Measurements from ENCODE around the gene DESI2. TPM values are rescaled to one million over a fixed set of nuclear protein-coding genes. Genes with fewer than 3 reads are reported as not detected.

DESI2 gene
- total and polyA plus RNA-seq, 2 donors from 2014 or later = 11.9 to 23.5 TPM

DNA sequence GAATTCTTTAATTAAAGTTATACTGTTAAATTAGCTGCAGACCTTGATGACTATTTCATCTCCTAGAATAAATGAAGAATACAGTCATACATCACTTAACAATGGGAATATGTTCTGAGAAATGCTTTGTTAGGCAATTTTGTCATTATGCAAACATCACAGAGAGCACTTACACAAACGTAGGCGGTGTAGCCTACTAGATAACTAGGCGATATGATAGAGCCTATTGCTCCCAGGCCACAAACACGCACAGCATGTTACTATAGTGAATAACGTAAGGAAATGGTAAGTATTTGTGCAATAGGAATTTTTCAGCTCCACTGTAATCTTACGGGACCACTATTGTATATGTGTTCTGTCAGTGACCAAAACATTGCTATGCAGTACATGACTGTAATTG, 37.6 kb upstream of the DESI2 start:
- H3K36me3 ChIP-seq (ENCODE audit: control insufficient read depth in 2 of 3, insufficient read depth in 3 of 3, low read length in 3 of 3) = no peaks in the 10 kb centered on the region
- TF ChIP-seq, protein P1, sequence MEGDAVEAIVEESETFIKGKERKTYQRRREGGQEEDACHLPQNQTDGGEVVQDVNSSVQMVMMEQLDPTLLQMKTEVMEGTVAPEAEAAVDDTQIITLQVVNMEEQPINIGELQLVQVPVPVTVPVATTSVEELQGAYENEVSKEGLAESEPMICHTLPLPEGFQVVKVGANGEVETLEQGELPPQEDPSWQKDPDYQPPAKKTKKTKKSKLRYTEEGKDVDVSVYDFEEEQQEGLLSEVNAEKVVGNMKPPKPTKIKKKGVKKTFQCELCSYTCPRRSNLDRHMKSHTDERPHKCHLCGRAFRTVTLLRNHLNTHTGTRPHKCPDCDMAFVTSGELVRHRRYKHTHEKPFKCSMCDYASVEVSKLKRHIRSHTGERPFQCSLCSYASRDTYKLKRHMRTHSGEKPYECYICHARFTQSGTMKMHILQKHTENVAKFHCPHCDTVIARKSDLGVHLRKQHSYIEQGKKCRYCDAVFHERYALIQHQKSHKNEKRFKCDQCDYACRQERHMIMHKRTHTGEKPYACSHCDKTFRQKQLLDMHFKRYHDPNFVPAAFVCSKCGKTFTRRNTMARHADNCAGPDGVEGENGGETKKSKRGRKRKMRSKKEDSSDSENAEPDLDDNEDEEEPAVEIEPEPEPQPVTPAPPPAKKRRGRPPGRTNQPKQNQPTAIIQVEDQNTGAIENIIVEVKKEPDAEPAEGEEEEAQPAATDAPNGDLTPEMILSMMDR (IDR thresholded peaks at IDR 0.05; ENCODE audit: borderline replicate concordance, extremely low read depth, insufficient read depth) = no peak
- DNase-seq (no peak), FAIRE-seq (no peak)
- H3K4me1 ChIP-seq (ENCODE audit: control insufficient read depth in 2 of 3, insufficient read depth in 2 of 3, low read depth in 1 of 3, low read length in 3 of 3) = no peaks in the 10 kb centered on the region
- intact Hi-C loops (cut with DNase I) = no loop called here
- H3K9ac ChIP-seq (ENCODE audit: low read length in 3 of 3) = no peak overlapping the region
- H3K4me3 ChIP-seq (ENCODE audit: low read length in 3 of 3) = no peak overlapping the region
- no peaks in the 10 kb centered on the region for H3K9me3 ChIP-seq (ENCODE audit: control insufficient read depth in 2 of 3, insufficient read depth in 1 of 3, low read length in 3 of 3)
- H3K27me3 ChIP-seq (ENCODE audit: control insufficient read depth, insufficient read depth, low read length) = no peaks in the 10 kb centered on the region
- H3K27ac ChIP-seq (ENCODE audit: low read depth in 2 of 2, low read length in 2 of 2) = no peak overlapping the region

DNA sequence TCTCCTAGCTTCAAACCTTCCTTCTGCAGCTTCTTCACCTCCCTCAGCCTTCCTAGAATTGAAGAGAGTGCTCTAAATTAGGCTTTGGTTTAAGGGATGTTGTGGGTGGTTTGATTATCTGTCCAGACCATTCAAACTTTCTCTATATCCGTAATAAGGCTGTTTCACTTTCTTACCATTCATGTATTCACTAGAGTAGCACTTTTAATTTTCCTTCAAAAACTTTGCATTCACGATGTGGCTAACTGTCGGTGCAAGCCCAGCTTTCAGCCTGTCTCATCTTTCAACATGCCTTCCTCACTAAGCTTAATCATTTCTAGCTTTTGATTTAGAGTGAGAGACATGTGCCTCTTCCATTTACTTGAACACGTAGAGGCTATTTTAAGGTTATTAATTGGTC, 26.2 kb upstream of the DESI2 start:
- Histone ChIP-seq H3K36me3 (ENCODE audit: control insufficient read depth in 2 of 3, insufficient read depth in 3 of 3, low read length in 3 of 3) (no peaks in the 10 kb centered on the region), H3K4me1 (ENCODE audit: control insufficient read depth in 2 of 3, insufficient read depth in 2 of 3, low read depth in 1 of 3, low read length in 3 of 3) (no peaks in the 10 kb centered on the region), H3K27ac (ENCODE audit: low read depth in 2 of 2, low read length in 2 of 2) (no peak overlapping the region), H3K27me3 (ENCODE audit: control insufficient read depth, insufficient read depth, low read length) (no peaks in the 10 kb centered on the region), H3K9me3 (ENCODE audit: control insufficient read depth in 2 of 3, insufficient read depth in 1 of 3, low read length in 3 of 3) (no peaks in the 10 kb centered on the region), H3K9ac (ENCODE audit: low read length in 3 of 3) (no peak overlapping the region), H3K4me3 (ENCODE audit: low read length in 3 of 3) (no peak overlapping the region)
- intact Hi-C loops (cut with DNase I) = no loop called here
- TF ChIP-seq, protein P1 (IDR thresholded peaks at IDR 0.05; ENCODE audit: borderline replicate concordance, extremely low read depth, insufficient read depth) = no peak
- no peak for DNase-seq
- FAIRE-seq = no peak

DNA sequence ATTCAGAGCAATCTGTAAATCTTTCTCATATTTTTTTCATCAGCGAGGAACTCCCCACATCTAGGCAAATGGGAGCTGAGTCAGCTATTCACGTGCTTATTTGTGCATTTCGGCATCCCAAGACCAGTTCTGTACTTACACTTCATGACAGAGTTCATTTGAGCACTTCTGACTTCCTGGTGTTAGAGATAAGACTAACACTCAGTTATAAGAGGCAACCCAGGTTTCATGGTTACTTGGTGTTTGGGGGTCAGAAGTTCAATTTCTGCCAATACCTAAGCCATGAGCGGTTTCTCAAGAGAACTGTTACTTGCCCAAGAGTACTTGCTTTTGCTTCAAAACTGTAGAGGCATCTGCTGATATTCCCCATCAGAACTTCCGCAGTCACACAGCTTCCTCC, 24.1 kb upstream of the DESI2 start:
- no peak overlapping the region for H3K9ac ChIP-seq (ENCODE audit: low read length in 3 of 3)
- H3K4me1 ChIP-seq (ENCODE audit: control insufficient read depth in 2 of 3, insufficient read depth in 2 of 3, low read depth in 1 of 3, low read length in 3 of 3) = no peaks in the 10 kb centered on the region
- H3K36me3 ChIP-seq (ENCODE audit: control insufficient read depth in 2 of 3, insufficient read depth in 3 of 3, low read length in 3 of 3) = no peaks in the 10 kb centered on the region
- TF ChIP-seq, protein P1 (IDR thresholded peaks at IDR 0.05; ENCODE audit: borderline replicate concordance, extremely low read depth, insufficient read depth) = no peak
- no peaks in the 10 kb centered on the region for H3K9me3 ChIP-seq (ENCODE audit: control insufficient read depth in 2 of 3, insufficient read depth in 1 of 3, low read length in 3 of 3)
- no peaks in the 10 kb centered on the region for H3K27me3 ChIP-seq (ENCODE audit: control insufficient read depth, insufficient read depth, low read length)
- FAIRE-seq (no peak), DNase-seq (no peak)
- H3K27ac ChIP-seq (ENCODE audit: low read depth in 2 of 2, low read length in 2 of 2) = no peak overlapping the region
- no peak overlapping the region for H3K4me3 ChIP-seq (ENCODE audit: low read length in 3 of 3)
- intact Hi-C loops (cut with DNase I) = no loop called here

DNA sequence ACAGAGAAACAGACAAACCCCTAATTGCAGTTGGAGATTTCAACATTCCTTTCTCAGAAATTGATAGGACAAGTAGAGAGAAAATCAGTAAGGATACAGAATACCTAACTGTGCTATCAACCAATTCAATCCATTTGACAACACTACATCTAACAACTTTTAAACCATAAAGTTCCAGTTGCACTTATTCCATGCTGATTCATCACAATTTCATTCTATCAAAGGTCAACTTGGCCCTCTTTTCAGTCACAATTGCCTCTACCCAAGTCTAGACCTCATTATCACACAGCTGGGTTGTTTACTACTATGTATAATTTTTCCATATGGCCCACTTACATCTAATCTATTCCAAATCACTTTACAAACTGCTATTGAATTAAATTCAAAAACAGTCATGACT, 19.8 kb upstream of the DESI2 start:
- H3K4me3 ChIP-seq (ENCODE audit: low read length in 3 of 3) = no peak overlapping the region
- no peaks in the 10 kb centered on the region for H3K27me3 ChIP-seq (ENCODE audit: control insufficient read depth, insufficient read depth, low read length)
- DNase-seq (no peak), FAIRE-seq (no peak)
- H3K9me3 ChIP-seq (ENCODE audit: control insufficient read depth in 2 of 3, insufficient read depth in 1 of 3, low read length in 3 of 3) = no peaks in the 10 kb centered on the region
- H3K27ac ChIP-seq (ENCODE audit: low read depth in 2 of 2, low read length in 2 of 2) = no peak overlapping the region
- H3K36me3 ChIP-seq (ENCODE audit: control insufficient read depth in 2 of 3, insufficient read depth in 3 of 3, low read length in 3 of 3) = no peaks in the 10 kb centered on the region
- intact Hi-C loops (cut with DNase I) = no loop called here
- H3K9ac ChIP-seq (ENCODE audit: low read length in 3 of 3) = no peak overlapping the region
- H3K4me1 ChIP-seq (ENCODE audit: control insufficient read depth in 2 of 3, insufficient read depth in 2 of 3, low read depth in 1 of 3, low read length in 3 of 3) = no peaks in the 10 kb centered on the region
- TF ChIP-seq, protein P1 (IDR thresholded peaks at IDR 0.05; ENCODE audit: borderline replicate concordance, extremely low read depth, insufficient read depth) = no peak
